GM19328 (cell line): ENCODE results near the gene ABCC12.
"Not testable (repeated sequence)": the region's sequence is repeated elsewhere in the genome, so short reads cannot be mapped to it uniquely, and the experiment has no call there.

Source experiments
- ATAC-seq: cut with Tn5 transposase; IDR thresholded peaks from one replicate; pipeline ENCODE4 v1.9.1; 2021; ENCODE audit warnings: mild to moderate bottlenecking, moderate library complexity; ENCODE audit not compliant: unreplicated experiment

The ABCC12 gene

GRCh38 chr16:48166617-48167016 lies 10.8 kb upstream of the ABCC12 start:
- not testable (repeated sequence) for ATAC-seq

- ATAC-seq = no peak
Observed at GRCh38 chr16:48165961-48166578, 10.3 kb upstream of the ABCC12 start.

GRCh38 chr16:48164907-48165715 lies 9.3 kb upstream of the ABCC12 start:
- ATAC-seq = no peak

GRCh38 chr16:48162839-48163410 lies 7.1 kb upstream of the ABCC12 start:
- no peak for ATAC-seq

- no peak for ATAC-seq
Observed at GRCh38 chr16:48161906-48162305, 6.1 kb upstream of the ABCC12 start.

- ATAC-seq = no peak
Observed at GRCh38 chr16:48160575-48160974, 4.8 kb upstream of the ABCC12 start.

- ATAC-seq = no peak
Observed at GRCh38 chr16:48158296-48158695, 2.5 kb upstream of the ABCC12 start.

GRCh38 chr16:48157794-48158193 lies 2.0 kb upstream of the ABCC12 start:
- ATAC-seq = no peak

GRCh38 chr16:48157302-48157701 lies 1.5 kb upstream of the ABCC12 start:
- no peak for ATAC-seq

- peak; percentile 68 for ATAC-seq
Observed at GRCh38 chr16:48156790-48157209, 1.0 kb upstream of the ABCC12 start.

GRCh38 chr16:48153774-48154173 lies 2.0 kb downstream of the ABCC12 start:
- no peak for ATAC-seq

- ATAC-seq = no peak
Observed at GRCh38 chr16:48152226-48152625, 3.6 kb downstream of the ABCC12 start.

- no peak for ATAC-seq
Observed at GRCh38 chr16:48150707-48151106, 5.1 kb downstream of the ABCC12 start.

- ATAC-seq = no peak
Observed at GRCh38 chr16:48146710-48147109, 9.1 kb downstream of the ABCC12 start.

- ATAC-seq = no peak
Observed at GRCh38 chr16:48146131-48146530, 9.7 kb downstream of the ABCC12 start.

- ATAC-seq = no peak
Observed at GRCh38 chr16:48143812-48144368, 11.9 kb downstream of the ABCC12 start.

- no peak for ATAC-seq
Observed at GRCh38 chr16:48140821-48141220, 15.0 kb downstream of the ABCC12 start.

GRCh38 chr16:48139517-48139916 lies 16.3 kb downstream of the ABCC12 start:
- ATAC-seq = no peak

GRCh38 chr16:48138543-48138942 lies 17.2 kb downstream of the ABCC12 start:
- ATAC-seq = no peak

GRCh38 chr16:48137822-48138221 lies 18.0 kb downstream of the ABCC12 start:
- ATAC-seq = no peak

- ATAC-seq = no peak
Observed at GRCh38 chr16:48136547-48137360, 19.0 kb downstream of the ABCC12 start.
